Measurements from ENCODE around the gene SLC25A47. TPM values are rescaled to one million over a fixed set of nuclear protein-coding genes. Genes with fewer than 3 reads are reported as not detected.
A peak's percentile ranks its signal among the peaks of the same experiment; 100 is the strongest.

The SLC25A47 gene
- total RNA-seq, 4 donors from 2014 or later = not detected

DNA sequence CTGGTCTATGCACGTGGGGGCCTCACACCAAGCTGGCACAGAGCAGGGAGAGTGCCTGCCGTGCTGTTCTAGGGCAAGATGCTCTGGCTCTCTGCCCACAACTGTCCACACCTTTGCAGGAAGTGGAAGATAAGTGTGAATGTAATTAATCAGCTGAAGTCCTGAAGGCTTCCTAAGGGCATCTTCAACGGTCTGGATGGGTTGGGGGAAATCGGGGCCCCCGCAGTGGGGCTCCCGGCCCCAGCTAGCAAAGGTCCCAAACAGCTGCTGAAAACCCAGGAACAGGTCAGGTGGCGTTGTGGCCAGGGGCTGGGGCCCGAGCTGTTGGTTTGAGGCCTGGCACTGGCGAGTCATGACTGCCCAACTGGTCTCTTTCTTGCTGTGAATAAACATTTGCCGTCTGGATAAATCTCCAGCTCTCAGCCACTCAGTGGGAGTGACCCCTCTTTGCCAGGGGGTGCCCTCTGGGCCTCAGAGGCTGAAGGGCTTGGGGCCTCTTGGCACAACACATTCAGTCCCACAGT, 10.2 kb upstream of the SLC25A47 start:
- H3K36me3 ChIP-seq = no peaks in the 10 kb centered on the region
- no peaks in the 10 kb centered on the region for H3K9me3 ChIP-seq
- no peaks in the 10 kb centered on the region for H3K27me3 ChIP-seq
- 6 to 42% methylated on average over 2 to 10 of the region's 10 CpGs for WGBS, 2 donors
- H3K4me3 ChIP-seq (replicated peaks in 1 of 3) = no peak overlapping the region
- H3K27ac ChIP-seq = peak overlapping the region; percentile 20 to 89 (median 71)
- intact Hi-C loops (cut with DNase I) = loop anchor here (10.0 kb wide), 1 partner anchor 62 kb away; the partner anchor contains the start of gene WDR25
- TF ChIP-seq, protein P1, sequence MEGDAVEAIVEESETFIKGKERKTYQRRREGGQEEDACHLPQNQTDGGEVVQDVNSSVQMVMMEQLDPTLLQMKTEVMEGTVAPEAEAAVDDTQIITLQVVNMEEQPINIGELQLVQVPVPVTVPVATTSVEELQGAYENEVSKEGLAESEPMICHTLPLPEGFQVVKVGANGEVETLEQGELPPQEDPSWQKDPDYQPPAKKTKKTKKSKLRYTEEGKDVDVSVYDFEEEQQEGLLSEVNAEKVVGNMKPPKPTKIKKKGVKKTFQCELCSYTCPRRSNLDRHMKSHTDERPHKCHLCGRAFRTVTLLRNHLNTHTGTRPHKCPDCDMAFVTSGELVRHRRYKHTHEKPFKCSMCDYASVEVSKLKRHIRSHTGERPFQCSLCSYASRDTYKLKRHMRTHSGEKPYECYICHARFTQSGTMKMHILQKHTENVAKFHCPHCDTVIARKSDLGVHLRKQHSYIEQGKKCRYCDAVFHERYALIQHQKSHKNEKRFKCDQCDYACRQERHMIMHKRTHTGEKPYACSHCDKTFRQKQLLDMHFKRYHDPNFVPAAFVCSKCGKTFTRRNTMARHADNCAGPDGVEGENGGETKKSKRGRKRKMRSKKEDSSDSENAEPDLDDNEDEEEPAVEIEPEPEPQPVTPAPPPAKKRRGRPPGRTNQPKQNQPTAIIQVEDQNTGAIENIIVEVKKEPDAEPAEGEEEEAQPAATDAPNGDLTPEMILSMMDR (IDR thresholded peaks at IDR 0.05) = no peak
- TF ChIP-seq POLR2A (IDR thresholded peaks at IDR 0.05) = no peak
- peak in 1 of 2 donors; percentile 40 for DNase-seq
- peaks cover 47 to 57% of the 10 kb centered on the region in 2 donors for H3K4me1 ChIP-seq

DNA sequence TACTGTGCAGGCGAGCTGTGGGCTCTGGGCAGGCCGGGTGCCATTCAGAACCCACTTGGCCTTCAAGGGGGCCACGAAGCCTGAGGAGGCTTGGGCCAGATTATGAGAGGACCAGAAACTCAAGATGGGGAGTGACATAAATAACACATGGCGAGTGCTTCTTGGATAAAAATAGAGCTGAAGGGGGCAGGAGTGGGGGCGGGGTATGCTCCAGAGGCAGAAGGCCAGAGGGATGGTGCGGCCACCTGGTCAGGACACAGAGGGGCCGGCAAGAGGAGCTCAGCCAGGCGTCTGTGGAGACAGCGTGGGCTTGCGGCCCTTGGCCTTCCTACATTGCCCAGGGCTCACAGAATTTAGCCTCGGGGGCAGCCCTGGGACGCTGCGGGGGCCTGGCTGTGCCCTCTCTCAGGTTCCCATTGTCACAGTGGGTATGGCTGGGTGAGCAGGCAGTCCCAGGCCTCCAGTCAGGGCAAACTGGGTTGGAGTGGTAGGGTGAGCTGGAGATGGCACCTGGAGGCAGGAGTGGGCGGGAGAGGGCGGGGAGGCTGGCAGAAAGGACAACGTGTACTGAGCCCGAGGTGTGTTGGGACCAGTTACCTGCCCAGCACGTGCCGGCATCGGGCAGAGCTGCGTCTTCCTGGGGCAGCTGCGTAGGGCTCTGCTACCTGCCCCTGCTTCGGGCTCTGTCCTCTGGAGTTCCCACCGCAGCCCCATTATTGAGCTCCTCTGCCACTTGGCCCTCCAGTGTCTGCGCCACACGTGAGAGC, 9.5 kb upstream of the SLC25A47 start:
- H3K27me3 ChIP-seq = no peaks in the 10 kb centered on the region
- intact Hi-C loops (cut with DNase I) = loop anchor here (10.0 kb wide), 1 partner anchor 61 kb away; the partner anchor contains the start of gene WDR25
- peaks cover 44 to 57% of the 10 kb centered on the region in 2 donors for H3K4me1 ChIP-seq
- H3K9me3 ChIP-seq = no peaks in the 10 kb centered on the region
- DNase-seq = peak; percentile 68 to 74
- H3K36me3 ChIP-seq = no peaks in the 10 kb centered on the region
- H3K4me3 ChIP-seq (replicated peaks in 1 of 3) = no peak overlapping the region
- no peak for TF ChIP-seq POLR2A (IDR thresholded peaks at IDR 0.05)
- TF ChIP-seq, protein P1 (IDR thresholded peaks at IDR 0.05) = no peak
- H3K27ac ChIP-seq = peak overlapping the region; percentile 20 to 89 (median 71)
- WGBS, 2 donors = 74 to 81% methylated on average over 18 to 25 of the region's 26 CpGs

DNA sequence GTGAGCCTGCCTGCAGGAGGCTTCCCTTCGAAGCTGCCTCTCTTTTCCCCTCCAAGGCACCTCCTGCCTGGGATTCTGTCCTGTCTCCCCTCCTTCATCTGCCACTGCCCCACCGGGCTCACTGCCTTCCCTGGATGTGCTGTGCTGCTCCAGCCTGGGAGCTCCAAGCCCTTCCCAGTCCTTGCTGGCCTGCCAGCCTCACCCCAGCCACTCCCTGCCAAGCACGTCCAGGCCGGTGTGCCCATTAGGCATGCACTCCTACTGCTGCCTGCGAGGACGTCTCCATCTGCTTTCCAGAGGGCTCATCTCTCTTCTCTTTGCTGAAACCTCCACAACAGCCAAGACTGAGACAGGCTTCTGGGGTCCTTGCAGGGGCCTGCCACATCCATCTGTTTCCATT, 8.4 kb upstream of the SLC25A47 start:
- WGBS, 2 donors = 86 to 99% methylated on average over 6 of the region's 6 CpGs
- TF ChIP-seq, protein P1 (IDR thresholded peaks at IDR 0.05) = no peak
- no peak for TF ChIP-seq POLR2A (IDR thresholded peaks at IDR 0.05)
- intact Hi-C loops (cut with DNase I) = loop anchor here (10.0 kb wide), 1 partner anchor 60 kb away; the partner anchor contains the start of gene WDR25

DNA sequence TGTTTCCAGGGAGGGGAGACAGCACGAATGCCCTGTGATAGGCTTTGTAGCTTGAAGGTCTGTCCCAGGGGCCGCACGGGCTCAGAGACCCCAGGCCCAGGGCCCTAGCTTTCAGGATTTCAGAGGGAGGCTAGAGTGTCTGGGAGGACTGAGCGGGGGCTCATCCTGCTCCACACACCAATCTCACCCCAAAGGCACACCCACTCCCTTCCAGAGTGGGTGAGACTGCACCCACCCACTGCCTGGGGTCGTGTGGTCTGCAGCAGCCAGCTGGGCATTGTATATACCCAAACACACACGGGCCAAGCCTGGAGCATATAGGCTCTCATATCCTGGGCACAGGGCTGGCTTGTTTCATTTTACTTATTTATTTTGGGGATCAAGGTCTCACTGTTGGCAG, 5.8 kb upstream of the SLC25A47 start:
- Histone ChIP-seq H3K4me1 (peaks cover 16 to 26% of the 10 kb centered on the region in 2 donors), H3K27ac (no peak overlapping the region), H3K36me3 (no peaks in the 10 kb centered on the region), H3K4me3 (replicated peaks in 1 of 3) (no peak overlapping the region), H3K27me3 (no peaks in the 10 kb centered on the region), H3K9me3 (no peaks in the 10 kb centered on the region)
- intact Hi-C loops (cut with DNase I) = loop anchor here (10.0 kb wide), 1 partner anchor 57 kb away; the partner anchor contains the start of gene WDR25
- WGBS, 2 donors = 60 to 77% methylated on average over 2 to 5 of the region's 6 CpGs
- no peak for TF ChIP-seq POLR2A (IDR thresholded peaks at IDR 0.05)
- TF ChIP-seq, protein P1 (IDR thresholded peaks at IDR 0.05) = no peak
- DNase-seq = no peak

More for the DNA sequence above, 8.4 kb upstream of the SLC25A47 start:
- Histone ChIP-seq H3K36me3 (no peaks in the 10 kb centered on the region), H3K4me1 (peaks cover 34 to 47% of the 10 kb centered on the region in 2 donors), H3K27ac (no peak overlapping the region), H3K4me3 (replicated peaks in 1 of 3) (no peak overlapping the region), H3K27me3 (no peaks in the 10 kb centered on the region), H3K9me3 (no peaks in the 10 kb centered on the region)
- no peak for DNase-seq
